H9 (cell line): ENCODE data around the gene GPR146. TPM values are rescaled to one million over a fixed set of nuclear protein-coding genes. Genes with fewer than 3 reads are reported as not detected.

Experiments used
- DNase-seq: peaks from one replicate; pipeline ENCODE4 v3.0.0-alpha.2; 2017
- H2AFZ ChIP-seq: one replicate; pipeline ENCODE4 v1.6.1; 2013; ENCODE audit warnings: mild to moderate bottlenecking, low read length, control low read depth, moderate library complexity
- H2AK5ac ChIP-seq: 2 replicates; pipeline ENCODE4 v1.6.1; 2013; ENCODE audit warnings: low read length, control low read depth, mixed read lengths; ENCODE audit not compliant: insufficient read length
- H2BK120ac ChIP-seq: one replicate; pipeline ENCODE4 v1.6.1; 2013; ENCODE audit warnings: low read depth, mild to moderate bottlenecking, low read length, control low read depth, inconsistent platforms; ENCODE audit not compliant: poor library complexity, severe bottlenecking
- H2BK12ac ChIP-seq: 2 replicates; pipeline ENCODE4 v1.6.1; 2013; ENCODE audit warnings: low read length, control low read depth, mixed read lengths, low read depth; ENCODE audit not compliant: insufficient read length
- H2BK15ac ChIP-seq: 2 replicates; pipeline ENCODE4 v1.6.1; 2013; ENCODE audit warnings: low read depth, low read length, control low read depth
- H2BK20ac ChIP-seq: one replicate; pipeline ENCODE4 v1.6.1; 2013; ENCODE audit warnings: low read depth, mild to moderate bottlenecking, low read length, control low read depth, inconsistent platforms; ENCODE audit not compliant: poor library complexity, severe bottlenecking
- H2BK5ac ChIP-seq: 2 replicates; pipeline ENCODE4 v1.6.1; 2013; ENCODE audit warnings: low read length, control low read depth, mixed read lengths; ENCODE audit not compliant: insufficient read length
- H3K14ac ChIP-seq: 2 replicates; pipeline ENCODE4 v1.6.1; 2013; ENCODE audit warnings: low read length, control low read depth; ENCODE audit not compliant: insufficient read depth
- H3K18ac ChIP-seq: 2 replicates; pipeline ENCODE4 v1.6.1; 2013; ENCODE audit warnings: low read depth, mild to moderate bottlenecking, mixed read lengths, low read length, control low read depth; ENCODE audit not compliant: insufficient read length
- H3K23ac ChIP-seq: 2 replicates; pipeline ENCODE4 v1.6.1; 2013; ENCODE audit warnings: low read length, control low read depth, mixed read lengths, low read depth; ENCODE audit not compliant: insufficient read length
- H3K23me2 ChIP-seq: 2 replicates; pipeline ENCODE4 v1.6.1; 2013; ENCODE audit warnings: low read depth, mild to moderate bottlenecking, mixed read lengths, low read length, control low read depth; ENCODE audit not compliant: insufficient read length, poor library complexity, severe bottlenecking
- H3K27ac ChIP-seq: 2 replicates; pipeline ENCODE4 v1.5.1; 2013; ENCODE audit warnings: low read length, control low read depth, mixed read lengths, low read depth; ENCODE audit not compliant: insufficient read length
- H3K27me3 ChIP-seq: 2 replicates; pipeline ENCODE4 v1.6.1; 2013; ENCODE audit warnings: low read length, control low read depth, inconsistent platforms; ENCODE audit not compliant: insufficient read depth
- H3K4ac ChIP-seq: 2 replicates; pipeline ENCODE4 v1.6.1; 2013; ENCODE audit warnings: low read depth, mild to moderate bottlenecking, control low read depth, inconsistent platforms, low read length, moderate library complexity
- H3K4me1 ChIP-seq: 2 replicates; pipeline ENCODE4 v1.6.1; 2013; ENCODE audit warnings: low read length, control low read depth, inconsistent platforms; ENCODE audit not compliant: insufficient read depth
- H3K4me2 ChIP-seq: 2 replicates; pipeline ENCODE4 v1.6.1; 2013; ENCODE audit warnings: low read length, control low read depth, mixed read lengths; ENCODE audit not compliant: insufficient read length, insufficient read depth
- H3K56ac ChIP-seq: 2 replicates; pipeline ENCODE4 v1.6.1; 2013; ENCODE audit warnings: low read depth, mild to moderate bottlenecking, mixed read lengths, low read length, control low read depth; ENCODE audit not compliant: insufficient read length
- H3K79me1 ChIP-seq: 2 replicates; pipeline ENCODE4 v1.6.1; 2013; ENCODE audit warnings: low read depth, mild to moderate bottlenecking, moderate library complexity, low read length, control low read depth, inconsistent platforms; ENCODE audit not compliant: insufficient read depth, poor library complexity, severe bottlenecking
- H3K79me2 ChIP-seq: 2 replicates; pipeline ENCODE4 v1.6.1; 2013; ENCODE audit warnings: low read length, control low read depth, inconsistent platforms; ENCODE audit not compliant: insufficient read depth
- H3K9ac ChIP-seq: 2 replicates; pipeline ENCODE4 v1.6.1; 2013; ENCODE audit warnings: low read length, control low read depth, mixed read lengths; ENCODE audit not compliant: insufficient read length; ENCODE audit errors: extremely low read depth
- H3K9me3 ChIP-seq: one replicate; pipeline ENCODE4 v1.6.1; 2013; ENCODE audit warnings: low read depth, low read length, inconsistent platforms; ENCODE audit not compliant: control insufficient read depth
- H3T11ph ChIP-seq: one replicate; pipeline ENCODE4 v1.6.1; 2013; ENCODE audit warnings: mild to moderate bottlenecking, low read length, control low read depth, inconsistent platforms
- H4K20me1 ChIP-seq: one replicate; pipeline ENCODE4 v1.6.1; 2013; ENCODE audit not compliant: control insufficient read depth, insufficient read length, insufficient read depth
- H4K5ac ChIP-seq: 2 replicates; pipeline ENCODE4 v1.6.1; 2013; ENCODE audit warnings: low read depth, mild to moderate bottlenecking, mixed read lengths, low read length, control low read depth; ENCODE audit not compliant: insufficient read length
- H4K8ac ChIP-seq: replicated peaks from 2 replicates; pipeline ENCODE4 v1.6.1; 2013; ENCODE audit warnings: low read length, control low read depth, mixed read lengths, low read depth; ENCODE audit not compliant: insufficient read length
- H4K91ac ChIP-seq: 2 replicates; pipeline ENCODE4 v1.6.1; 2013; ENCODE audit warnings: low read depth, mild to moderate bottlenecking, moderate library complexity, mixed read lengths, low read length, control low read depth; ENCODE audit not compliant: insufficient read length
- H3K27ac Mint-ChIP-seq, 3 experiments: 2 replicates in 2 of 3; 3 replicates in 1 of 3; pipeline ENCODE4 v1.8.0; 2020 to 2021; ENCODE audit warnings: mixed read lengths in 3 of 3, mild to moderate bottlenecking in 1 of 3, moderate library complexity in 1 of 3
- H3K27me3 Mint-ChIP-seq: 2 replicates; pipeline ENCODE4 v1.8.0; 2021; ENCODE audit warnings: low read depth, mild to moderate bottlenecking, moderate library complexity, mixed read lengths
- H3K36me3 Mint-ChIP-seq, 3 experiments: 2 replicates in 2 of 3; 3 replicates in 1 of 3; pipeline ENCODE4 v1.8.0; 2020 to 2021; ENCODE audit warnings: low read depth in 3 of 3, mixed read lengths in 3 of 3; ENCODE audit not compliant: insufficient read depth in 1 of 3
- H3K4me1 Mint-ChIP-seq, 2 experiments: 2 replicates each; pipeline ENCODE4 v1.8.0; 2020; ENCODE audit warnings: mixed read lengths in 2 of 2
- H3K4me3 Mint-ChIP-seq, 2 experiments: 2 replicates in 1 of 2; 3 replicates in 1 of 2; pipeline ENCODE4 v1.8.0; 2020 to 2021; ENCODE audit warnings: mild to moderate bottlenecking in 2 of 2, mixed read lengths in 2 of 2, moderate library complexity in 1 of 2
- H3K9me3 Mint-ChIP-seq, 2 experiments: 2 replicates in 1 of 2; 3 replicates in 1 of 2; pipeline ENCODE4 v1.8.0; 2020; ENCODE audit warnings: mild to moderate bottlenecking in 2 of 2, mixed read lengths in 2 of 2, moderate library complexity in 1 of 2
- CTCF ChIP-seq: fragments of 200-600 bp; sonication (generic); conservative IDR thresholded peaks from 3 replicates; pipeline ENCODE4 v1.8.0; 2021; ENCODE audit warnings: antibody characterized with exemption, mild to moderate bottlenecking
- WGBS: extraction: QIAGEN DNeasy Blood & Tissue Kit; methylation state at CpG from one replicate; pipeline ENCODE4 v1.1.7; 2013; ENCODE audit warnings: missing lambda C conversion rate, low lambda C conversion rate, mixed read lengths; ENCODE audit not compliant: insufficient read length; ENCODE audit errors: extremely low coverage; 5-methylcytosine and 5-hydroxymethylcytosine counted together
- total RNA-seq: library from RNA; stranded (reverse); gene quantifications from 2 replicates; pipeline ENCODE4 v1.2.1, GENCODE V29; 2021

GPR146 gene
- total RNA-seq, 1 experiment from 2014 or later, result 1.4 TPM

- no peaks in the 10 kb centered on the region for H4K20me1 ChIP-seq
Observed at GRCh38 chr7:1013581-1013980, 30.8 kb upstream of the GPR146 start.

More at GRCh38 chr7:1013581-1013980, 30.8 kb upstream of the GPR146 start:
- no peaks in the 10 kb centered on the region for H3K79me2 ChIP-seq
- Mint-ChIP-seq H3K9me3 (no peaks in the 10 kb centered on the region; a peak in 1 of 5 replicates), H3K27ac (peak overlapping the region in 2 of 3 experiments; percentile 54 to 85; a peak in 4 of 7 replicates), H3K36me3 (peaks cover 3 to 22% (median 4%) of the 10 kb centered on the region in 3 experiments), H3K4me1 (no peaks in the 10 kb centered on the region), H3K4me3 (no peak overlapping the region), H3K27me3 (no peaks in the 10 kb centered on the region)
- no peak overlapping the region for H3T11ph ChIP-seq
- TF ChIP-seq CTCF, result no peak
- no peak overlapping the region for H3K4ac ChIP-seq
- H2AK5ac ChIP-seq, result no peak overlapping the region
- no peaks in the 10 kb centered on the region for H3K4me1 ChIP-seq
- WGBS, result no CpG with 5 or more reads among the region's 11 CpGs
- no peaks in the 10 kb centered on the region for H3K9me3 ChIP-seq
- no peak overlapping the region for H2BK15ac ChIP-seq
- H3K27ac ChIP-seq, result no peak overlapping the region
- no peak overlapping the region for H3K56ac ChIP-seq
- H3K14ac ChIP-seq, result no peak overlapping the region
- H4K8ac ChIP-seq, result no peak overlapping the region
- H3K27me3 ChIP-seq, result no peaks in the 10 kb centered on the region
- H3K23ac ChIP-seq, result no peak overlapping the region
- H2BK20ac ChIP-seq, result no peak overlapping the region
- H2BK120ac ChIP-seq, result no peak overlapping the region
- H3K9ac ChIP-seq, result no peak overlapping the region
- no peak overlapping the region for H2BK5ac ChIP-seq
- H4K5ac ChIP-seq, result no peak overlapping the region
- H3K79me1 ChIP-seq, result no peaks in the 10 kb centered on the region
- H3K23me2 ChIP-seq, result no peaks in the 10 kb centered on the region
- H3K18ac ChIP-seq, result no peak overlapping the region
- no peak overlapping the region for H2BK12ac ChIP-seq
- no peak overlapping the region for H2AFZ ChIP-seq
- no peak overlapping the region for H3K4me2 ChIP-seq
- no peak for DNase-seq
- H4K91ac ChIP-seq, result no peak overlapping the region
